Mesenchymal stem cell (in vitro differentiated cells and primary cell): Measurements from ENCODE around the gene OR2G2.

Experiments
- DNase-seq: peaks from one replicate; pipeline ENCODE4 v3.0.0-alpha.2; 2013
- H2AFZ ChIP-seq: one replicate; pipeline ENCODE4 v1.6.1; 2013; ENCODE audit warnings: low read depth, mild to moderate bottlenecking, control low read depth, inconsistent platforms, low read length, moderate library complexity
- H2AK5ac ChIP-seq: 2 replicates; pipeline ENCODE4 v1.6.1; 2013; ENCODE audit warnings: low read length, moderate library complexity, mild to moderate bottlenecking, inconsistent platforms; ENCODE audit not compliant: severe bottlenecking
- H2BK120ac ChIP-seq: one replicate; pipeline ENCODE4 v1.6.1; 2013; ENCODE audit warnings: low read depth, mild to moderate bottlenecking, inconsistent platforms, low read length, moderate library complexity
- H2BK12ac ChIP-seq, 2 experiments: one replicate each; pipeline ENCODE4 v1.6.1; 2013; ENCODE audit warnings: inconsistent platforms in 2 of 2, low read length in 2 of 2, mild to moderate bottlenecking in 2 of 2, moderate library complexity in 2 of 2, control low read depth in 1 of 2
- H2BK15ac ChIP-seq: one replicate; pipeline ENCODE4 v1.6.1; 2013; ENCODE audit warnings: mild to moderate bottlenecking, low read depth, inconsistent platforms; ENCODE audit not compliant: poor library complexity, severe bottlenecking
- H2BK5ac ChIP-seq: 2 replicates; pipeline ENCODE4 v1.6.1; 2013; ENCODE audit warnings: low read depth, mild to moderate bottlenecking, low read length, control low read depth, inconsistent platforms; ENCODE audit not compliant: poor library complexity, severe bottlenecking
- H3K14ac ChIP-seq, 2 experiments: one replicate each; pipeline ENCODE4 v1.6.1; 2013; ENCODE audit warnings: inconsistent platforms in 2 of 2, low read length in 2 of 2, control low read depth in 1 of 2, mild to moderate bottlenecking in 1 of 2, moderate library complexity in 1 of 2
- H3K18ac ChIP-seq, 2 experiments: one replicate each; pipeline ENCODE4 v1.6.1; 2013; ENCODE audit warnings: inconsistent platforms in 2 of 2, low read length in 2 of 2, control low read depth in 1 of 2, low read depth in 1 of 2, mild to moderate bottlenecking in 1 of 2
- H3K23ac ChIP-seq, 2 experiments: one replicate each; pipeline ENCODE4 v1.6.1; 2013; ENCODE audit warnings: inconsistent platforms in 2 of 2, low read length in 2 of 2, mild to moderate bottlenecking in 2 of 2, moderate library complexity in 2 of 2, control low read depth in 1 of 2
- H3K27ac ChIP-seq: 2 replicates; pipeline ENCODE4 v1.5.1; 2013; ENCODE audit warnings: mild to moderate bottlenecking, moderate library complexity, low read length, control low read depth, inconsistent platforms; ENCODE audit not compliant: poor library complexity, severe bottlenecking
- H3K27me3 ChIP-seq, 2 experiments: 2 replicates each; pipeline versions ENCODE4 v1.6.1 to v1.7.0; 2013; ENCODE audit warnings: low read length in 2 of 2, mild to moderate bottlenecking in 2 of 2, moderate library complexity in 2 of 2, control low read depth in 1 of 2, inconsistent platforms in 1 of 2; ENCODE audit not compliant: control insufficient read depth in 1 of 2, insufficient read depth in 1 of 2
- H3K36me3 ChIP-seq, 2 experiments: 2 replicates each; pipeline versions ENCODE4 v1.6.1 to v1.7.0; 2013; ENCODE audit warnings: low read length in 2 of 2, control low read depth in 1 of 2, inconsistent platforms in 1 of 2, low read depth in 1 of 2, mild to moderate bottlenecking in 1 of 2; ENCODE audit not compliant: insufficient read depth in 2 of 2, control insufficient read depth in 1 of 2
- H3K4ac ChIP-seq, 2 experiments: one replicate each; pipeline ENCODE4 v1.6.1; 2013; ENCODE audit warnings: inconsistent platforms in 2 of 2, low read length in 2 of 2, mild to moderate bottlenecking in 2 of 2, moderate library complexity in 2 of 2, control low read depth in 1 of 2, low read depth in 1 of 2
- H3K4me1 ChIP-seq: 2 replicates; pipeline ENCODE4 v1.6.1; 2013; ENCODE audit warnings: low read depth, low read length, control low read depth; ENCODE audit not compliant: control insufficient read depth, insufficient read depth
- H3K4me2 ChIP-seq: 2 replicates; pipeline ENCODE4 v1.6.1; 2013; ENCODE audit warnings: low read length, mild to moderate bottlenecking, inconsistent platforms; ENCODE audit not compliant: poor library complexity, severe bottlenecking
- H3K4me3 ChIP-seq, 2 experiments: 2 replicates each; pipeline versions ENCODE4 v1.5.1 to v1.7.0; 2013; ENCODE audit warnings: low read length in 2 of 2, mild to moderate bottlenecking in 2 of 2, control low read depth in 1 of 2, low read depth in 1 of 2; ENCODE audit not compliant: insufficient read depth in 1 of 2
- H3K79me1 ChIP-seq: replicated peaks from 2 replicates; pipeline ENCODE4 v1.6.1; 2013; ENCODE audit warnings: mild to moderate bottlenecking, control low read depth, low read length, inconsistent platforms; ENCODE audit not compliant: poor library complexity, severe bottlenecking
- H3K9ac ChIP-seq: 2 replicates; pipeline ENCODE4 v1.7.0; 2013; ENCODE audit warnings: mild to moderate bottlenecking, low read length, moderate library complexity
- H3K9me3 ChIP-seq: 2 replicates; pipeline ENCODE4 v1.7.0; 2013; ENCODE audit warnings: mild to moderate bottlenecking, low read length; ENCODE audit not compliant: control insufficient read depth
- H4K8ac ChIP-seq: one replicate; pipeline ENCODE4 v1.6.1; 2013; ENCODE audit warnings: inconsistent platforms, mild to moderate bottlenecking, low read length, moderate library complexity
- H4K91ac ChIP-seq: one replicate; pipeline ENCODE4 v1.6.1; 2013; ENCODE audit warnings: mild to moderate bottlenecking, low read length, inconsistent platforms
- WGBS: methylation state at CpG from one replicate; pipeline ENCODE4 v1.1.7; 2013; ENCODE audit warnings: mixed read lengths; 5-methylcytosine and 5-hydroxymethylcytosine counted together

OR2G2 gene

GRCh38 chr1:247574236-247574635 lies 13.9 kb upstream of the OR2G2 start:
- Histone ChIP-seq H2BK15ac (no peak overlapping the region), H3K9ac (no peak overlapping the region), H2AK5ac (no peak overlapping the region), H2BK120ac (no peak overlapping the region), H3K9me3 (no peaks in the 10 kb centered on the region), H3K18ac (no peak overlapping the region), H2BK12ac (no peak overlapping the region), H3K36me3 (no peaks in the 10 kb centered on the region), H3K79me1 (no peaks in the 10 kb centered on the region), H3K4ac (no peak overlapping the region), H3K27ac (no peak overlapping the region), H3K4me1 (no peaks in the 10 kb centered on the region), H3K14ac (no peak overlapping the region), H3K4me2 (no peak overlapping the region), H4K91ac (no peak overlapping the region), H3K23ac (no peak overlapping the region), H2AFZ (no peak overlapping the region), H3K4me3 (no peak overlapping the region), H3K27me3 (no peaks in the 10 kb centered on the region), H2BK5ac (no peak overlapping the region), H4K8ac (no peak overlapping the region)
- WGBS, result no CpG with 5 or more reads among the region's 1 CpG
- DNase-seq, result no peak

- H3K23ac ChIP-seq, result no peak overlapping the region
- no peak overlapping the region for H3K4ac ChIP-seq
- H3K27ac ChIP-seq, result no peak overlapping the region
- no peak overlapping the region for H4K91ac ChIP-seq
- no peaks in the 10 kb centered on the region for H3K4me1 ChIP-seq
- H3K36me3 ChIP-seq, result no peaks in the 10 kb centered on the region
- H3K14ac ChIP-seq, result no peak overlapping the region
- DNase-seq, result no peak
- no peak overlapping the region for H2BK15ac ChIP-seq
- H2AFZ ChIP-seq, result no peak overlapping the region
- H3K4me3 ChIP-seq, result no peak overlapping the region
- no peaks in the 10 kb centered on the region for H3K27me3 ChIP-seq
- no peak overlapping the region for H3K9ac ChIP-seq
- H3K9me3 ChIP-seq, result peaks cover 1% of the 10 kb centered on the region
- H2AK5ac ChIP-seq, result no peak overlapping the region
- no peak overlapping the region for H3K4me2 ChIP-seq
- H2BK12ac ChIP-seq, result no peak overlapping the region
- no peak overlapping the region for H3K18ac ChIP-seq
- no peak overlapping the region for H2BK5ac ChIP-seq
- no peak overlapping the region for H4K8ac ChIP-seq
- H3K79me1 ChIP-seq, result no peaks in the 10 kb centered on the region
- H2BK120ac ChIP-seq, result no peak overlapping the region
Observed at GRCh38 chr1:247574664-247575063, 13.5 kb upstream of the OR2G2 start.

GRCh38 chr1:247576514-247576913 lies 11.6 kb upstream of the OR2G2 start:
- no peak overlapping the region for H4K91ac ChIP-seq
- peak; percentile 14 for DNase-seq
- WGBS, result no CpG with 5 or more reads among the region's 3 CpGs
- no peak overlapping the region for H2BK15ac ChIP-seq
- no peaks in the 10 kb centered on the region for H3K4me1 ChIP-seq
- no peak overlapping the region for H3K4ac ChIP-seq
- no peak overlapping the region for H3K4me2 ChIP-seq
- no peaks in the 10 kb centered on the region for H3K27me3 ChIP-seq
- H4K8ac ChIP-seq, result no peak overlapping the region
- no peak overlapping the region for H2BK12ac ChIP-seq
- H3K79me1 ChIP-seq, result no peaks in the 10 kb centered on the region
- H3K36me3 ChIP-seq, result no peaks in the 10 kb centered on the region
- H3K9ac ChIP-seq, result no peak overlapping the region
- no peak overlapping the region for H3K14ac ChIP-seq
- no peak overlapping the region for H3K4me3 ChIP-seq
- H3K23ac ChIP-seq, result no peak overlapping the region
- no peak overlapping the region for H2AK5ac ChIP-seq
- no peak overlapping the region for H3K18ac ChIP-seq
- peaks cover 5% of the 10 kb centered on the region for H3K9me3 ChIP-seq
- no peak overlapping the region for H2AFZ ChIP-seq
- no peak overlapping the region for H2BK120ac ChIP-seq
- H2BK5ac ChIP-seq, result no peak overlapping the region
- no peak overlapping the region for H3K27ac ChIP-seq

- no peak overlapping the region for H3K4me3 ChIP-seq
- 81% methylated on average over 5 of the region's 5 CpGs for WGBS
Observed at GRCh38 chr1:247578946-247579460, 9.2 kb upstream of the OR2G2 start.

More at GRCh38 chr1:247578946-247579460, 9.2 kb upstream of the OR2G2 start:
- Histone ChIP-seq H2BK15ac (no peak overlapping the region), H3K4me1 (no peaks in the 10 kb centered on the region), H3K79me1 (no peaks in the 10 kb centered on the region), H3K27me3 (no peaks in the 10 kb centered on the region), H3K14ac (no peak overlapping the region), H3K9ac (no peak overlapping the region), H3K27ac (no peak overlapping the region), H3K4ac (no peak overlapping the region), H2BK5ac (no peak overlapping the region), H4K8ac (no peak overlapping the region), H3K4me2 (no peak overlapping the region), H3K36me3 (no peaks in the 10 kb centered on the region), H2BK120ac (no peak overlapping the region), H3K23ac (no peak overlapping the region), H3K18ac (no peak overlapping the region), H2AK5ac (no peak overlapping the region), H2AFZ (no peak overlapping the region), H3K9me3 (peaks cover 5% of the 10 kb centered on the region), H4K91ac (no peak overlapping the region), H2BK12ac (no peak overlapping the region)
- DNase-seq, result no peak
